GM21360 (cell line): ENCODE results near the gene FAM107B.

Experiments used
- ATAC-seq: cut with Tn5 transposase; IDR thresholded peaks from one replicate; pipeline ENCODE4 v1.9.1; 2021; ENCODE audit warnings: mild to moderate bottlenecking, moderate library complexity; ENCODE audit not compliant: unreplicated experiment

The FAM107B gene

DNA sequence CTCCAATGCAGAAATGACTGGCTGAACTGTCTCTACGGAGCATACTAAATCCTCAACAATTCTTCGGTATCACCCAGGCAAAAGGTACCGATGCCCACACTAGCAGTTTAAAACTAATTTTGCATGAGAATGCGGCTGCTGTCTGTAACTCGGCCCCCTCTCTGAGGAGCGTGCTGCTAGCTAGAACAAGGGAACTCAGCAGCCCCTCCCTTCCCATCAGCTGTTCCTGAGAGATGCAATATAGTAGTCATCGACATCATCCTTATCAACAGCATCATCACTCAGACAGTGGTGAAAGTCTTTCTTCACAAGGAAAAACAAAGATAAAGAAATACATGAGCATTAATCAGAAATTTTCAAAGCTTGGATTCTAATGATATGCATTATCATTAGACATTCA lies 254.9 kb downstream of the FAM107B start:
- ATAC-seq = no peak

DNA sequence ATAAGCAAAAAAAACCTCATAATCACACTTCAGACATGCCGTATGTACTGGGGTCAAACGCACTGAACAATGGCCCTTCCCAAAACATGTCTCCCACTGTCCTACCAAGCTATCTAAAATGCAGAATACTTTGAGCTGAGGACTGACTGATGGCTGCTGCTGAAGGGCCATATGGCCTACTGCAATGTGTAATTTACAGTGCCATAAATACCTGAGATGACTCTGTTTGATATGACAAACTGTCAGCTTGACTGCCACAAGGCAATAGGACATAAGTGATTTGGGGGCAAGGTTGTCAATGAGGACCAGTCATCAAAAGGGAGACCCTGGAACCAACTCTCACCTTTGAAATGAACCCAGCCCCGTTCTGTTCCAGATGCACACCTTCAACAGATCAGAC lies 256.5 kb downstream of the FAM107B start:
- no peak for ATAC-seq

DNA sequence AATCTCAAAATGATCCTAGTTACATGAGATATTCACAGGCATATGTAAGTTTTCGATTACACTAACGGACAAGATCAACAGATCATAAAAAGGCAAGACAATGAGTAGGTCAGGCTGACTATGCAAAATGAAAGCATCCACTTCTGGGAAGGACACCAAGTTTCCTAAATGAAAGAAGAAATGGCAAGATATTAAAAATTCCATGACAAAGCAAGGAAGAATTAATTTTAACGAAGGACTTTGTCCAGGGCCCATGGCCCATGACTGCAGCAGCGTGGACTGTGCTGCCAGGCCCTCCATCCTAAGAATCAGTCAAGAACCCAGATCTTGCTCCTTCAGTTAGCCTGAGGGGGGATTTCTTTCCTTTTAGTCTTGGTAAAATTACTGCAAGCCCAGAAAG lies 261.6 kb downstream of the FAM107B start:
- no peak for ATAC-seq

DNA sequence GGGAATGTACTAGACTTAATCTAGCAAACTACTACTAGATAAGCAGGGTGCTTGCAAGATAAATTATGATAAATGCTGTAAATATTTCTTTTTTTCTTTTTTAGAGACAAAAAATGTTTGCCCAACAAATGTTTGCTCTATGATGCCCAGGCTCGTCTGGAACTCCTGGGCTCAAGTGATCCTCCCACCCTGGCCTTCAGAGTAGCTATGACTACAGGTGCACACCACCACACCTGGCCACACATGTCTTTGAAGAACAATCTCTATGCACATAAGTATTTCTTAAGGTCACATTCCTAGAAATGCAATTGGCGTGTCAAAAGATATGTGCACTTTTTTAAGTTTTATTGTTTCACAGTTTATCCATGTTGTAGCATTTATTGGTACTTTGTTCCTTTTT lies 264.4 kb downstream of the FAM107B start:
- ATAC-seq = no peak

DNA sequence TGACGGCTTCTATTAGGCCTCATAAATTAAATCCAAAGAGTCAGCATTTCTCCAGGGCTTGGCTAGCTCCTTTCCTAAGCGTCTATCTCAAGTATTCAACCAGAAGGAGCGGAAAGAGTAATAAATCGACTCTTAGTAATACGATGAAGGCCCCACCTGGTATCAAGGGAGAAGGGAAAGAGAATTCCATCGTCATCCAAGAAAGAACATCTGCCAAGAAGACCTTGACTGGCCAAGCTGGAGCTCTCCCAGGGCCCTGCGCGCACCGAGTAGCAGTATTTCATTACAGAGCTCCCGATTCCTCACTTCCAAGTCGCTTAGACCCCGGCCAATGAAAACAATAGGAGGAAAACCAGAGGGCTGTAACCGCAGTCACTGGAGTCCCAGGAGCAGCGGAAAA lies 266.0 kb downstream of the FAM107B start:
- no peak for ATAC-seq

DNA sequence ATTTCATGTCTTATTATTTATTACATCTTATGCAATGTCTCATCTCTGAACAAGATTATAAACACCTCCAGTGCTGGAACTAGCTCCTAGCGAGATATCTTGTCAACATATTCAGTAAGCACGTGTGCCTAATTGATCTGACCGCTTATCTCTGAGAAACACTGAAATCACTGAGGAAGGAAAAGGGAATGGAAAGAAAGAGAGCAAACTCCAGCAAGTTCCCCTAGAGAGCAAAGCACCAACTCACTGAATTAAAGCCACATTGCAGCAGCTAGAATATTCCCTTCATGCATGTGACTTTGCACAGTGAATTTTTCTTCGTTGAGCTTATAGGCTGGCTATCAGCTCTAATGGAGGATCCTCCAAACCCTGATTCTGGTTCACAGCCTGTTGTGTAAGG lies 266.9 kb downstream of the FAM107B start:
- ATAC-seq = no peak

DNA sequence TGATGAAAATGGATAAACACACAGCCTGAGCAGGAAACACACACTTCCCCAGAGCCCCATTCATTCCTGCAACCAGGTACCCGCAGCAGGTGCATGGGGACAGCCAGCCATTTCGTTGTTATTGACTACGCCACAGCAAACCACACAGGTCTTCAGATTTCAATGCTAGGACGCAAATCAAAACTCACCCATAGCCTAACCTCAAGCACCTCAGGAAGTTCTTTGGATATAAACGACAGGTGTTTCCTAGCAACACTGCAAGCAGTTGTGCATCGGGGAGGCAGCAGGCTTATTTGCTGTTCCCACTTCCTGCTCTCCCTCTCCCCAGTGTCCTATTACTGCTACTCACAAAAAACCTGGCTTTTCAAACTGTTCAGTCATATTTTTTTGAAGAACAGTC lies 267.5 kb downstream of the FAM107B start:
- no peak for ATAC-seq

DNA sequence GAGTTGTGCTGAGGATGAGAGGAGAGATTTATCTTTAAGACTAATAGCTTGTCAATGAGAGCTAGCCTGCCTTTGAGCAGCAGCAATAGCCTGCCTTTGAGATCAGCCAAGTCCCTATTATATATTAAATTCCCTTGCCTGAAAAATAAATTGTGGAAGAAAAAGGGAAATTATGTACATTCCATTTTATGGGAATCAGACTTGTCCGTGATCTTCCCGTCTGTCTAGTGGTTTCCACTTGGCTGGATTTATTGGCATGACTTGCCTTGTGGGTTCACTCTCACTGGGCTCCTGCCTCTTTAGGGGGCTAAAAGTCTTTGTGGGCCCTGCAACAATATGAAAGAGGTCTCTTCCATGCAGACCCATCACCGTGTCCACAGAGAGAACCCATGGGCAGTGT lies 272.3 kb downstream of the FAM107B start:
- no peak for ATAC-seq

DNA sequence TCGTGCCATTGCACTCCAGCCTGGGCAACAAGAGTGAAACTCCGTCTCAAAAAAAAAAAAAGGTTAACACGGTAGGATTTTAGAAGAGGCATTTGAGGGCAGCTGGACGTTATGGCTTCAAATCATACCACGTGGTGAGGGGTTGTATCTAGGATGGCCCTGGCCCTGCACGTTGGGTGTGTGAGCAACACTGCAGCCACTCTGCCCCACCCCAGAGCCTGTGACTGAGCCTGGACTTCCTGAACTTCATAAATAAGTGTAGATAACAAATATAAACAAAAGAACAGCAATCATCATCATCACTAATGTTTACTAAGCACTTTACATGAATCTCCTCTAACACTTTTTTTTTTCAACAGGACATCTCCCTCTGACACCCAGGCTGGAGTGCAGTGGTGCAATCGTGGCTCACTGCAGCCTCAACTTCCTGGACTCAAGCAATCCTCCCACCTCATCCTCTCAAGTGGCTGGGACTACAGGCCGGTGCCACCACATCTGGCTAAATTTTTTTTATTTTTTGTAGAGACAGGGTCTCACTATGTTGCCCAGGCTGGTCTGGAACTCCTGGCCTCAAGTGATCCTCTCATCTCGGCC lies 274.4 kb downstream of the FAM107B start:
- no peak for ATAC-seq

DNA sequence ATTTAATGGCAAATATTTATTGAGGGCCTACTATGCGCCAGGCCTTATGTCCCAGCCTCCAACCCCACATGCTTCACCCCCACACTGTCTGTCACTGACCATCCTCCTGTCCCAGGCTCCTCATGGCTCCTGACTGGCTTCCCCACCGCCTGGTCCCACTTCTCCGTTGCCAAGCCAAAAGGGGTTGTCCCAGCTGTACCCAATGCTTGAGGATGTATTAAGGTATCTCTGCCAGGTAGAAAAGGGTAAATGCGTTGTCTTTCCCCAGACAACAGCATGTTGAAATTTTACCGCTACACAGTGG lies 275.1 kb downstream of the FAM107B start:
- no peak for ATAC-seq

DNA sequence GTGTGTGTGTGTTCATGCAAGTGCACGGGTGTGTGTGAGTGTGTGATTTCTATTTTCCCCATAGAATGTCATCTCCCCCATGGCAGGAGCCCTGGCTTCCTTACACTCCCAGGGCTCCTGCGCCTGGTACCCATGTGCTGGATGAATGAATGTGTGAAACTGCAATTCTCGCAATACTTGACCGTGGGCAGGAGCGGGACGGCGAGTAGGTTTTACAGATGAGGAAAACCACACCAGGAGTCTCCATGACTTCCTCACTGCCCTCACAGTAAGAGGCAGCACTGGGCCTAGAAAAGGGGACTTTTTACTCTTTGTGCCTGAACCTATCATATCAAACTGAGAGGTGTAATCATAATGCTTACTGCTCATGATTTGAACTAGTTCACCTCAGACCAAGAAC lies 276.4 kb downstream of the FAM107B start:
- ATAC-seq = no peak

DNA sequence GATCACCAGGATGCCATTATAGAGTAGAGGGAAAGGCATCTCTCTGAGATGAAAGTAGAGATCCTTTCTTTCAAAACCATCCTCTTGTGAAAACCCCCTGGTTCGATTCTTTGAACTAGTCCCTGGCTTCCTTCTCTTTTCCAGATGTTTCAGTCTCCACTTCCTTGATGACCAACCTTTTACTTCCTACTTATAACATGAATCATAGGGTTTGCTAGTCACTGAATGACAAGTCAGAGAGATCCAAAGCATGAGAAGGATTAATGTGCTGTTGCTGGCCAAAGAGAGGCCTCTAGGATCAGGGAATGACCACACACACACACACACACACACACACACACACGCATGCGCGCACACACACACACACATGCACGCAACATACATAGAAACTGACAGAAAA lies 282.9 kb downstream of the FAM107B start:
- no peak for ATAC-seq

DNA sequence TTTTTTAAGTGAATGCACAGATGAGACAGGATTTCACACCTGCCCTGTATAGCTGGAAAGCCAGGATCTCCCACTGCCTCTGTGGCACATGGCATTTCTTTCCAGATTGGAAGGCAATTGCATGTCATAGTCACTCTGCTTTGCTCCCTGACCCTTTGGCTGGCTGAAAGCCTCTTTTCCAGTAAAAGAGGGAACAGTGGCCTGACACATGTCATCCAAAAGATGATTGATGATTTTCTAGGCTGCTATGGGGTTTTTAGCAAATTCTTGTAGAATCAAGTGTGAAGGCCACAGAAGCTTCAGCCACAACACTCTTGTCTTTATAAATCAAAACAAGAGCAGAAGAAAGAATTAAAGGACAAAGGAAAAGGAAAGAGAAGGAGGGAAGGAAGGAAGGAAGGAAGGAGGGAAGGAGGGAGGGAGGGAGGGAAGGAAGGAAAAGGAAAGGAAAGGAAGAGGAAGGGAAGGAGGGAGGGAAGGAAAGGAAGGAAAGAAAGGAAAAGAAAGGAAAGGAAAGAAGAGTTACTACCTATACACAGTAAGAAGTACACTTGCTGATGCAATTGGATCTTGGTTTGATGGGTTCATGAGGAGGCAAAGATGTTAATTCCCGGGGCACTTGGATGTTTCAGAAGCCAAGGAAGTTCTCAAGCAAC lies 285.0 kb downstream of the FAM107B start:
- no peak for ATAC-seq

DNA sequence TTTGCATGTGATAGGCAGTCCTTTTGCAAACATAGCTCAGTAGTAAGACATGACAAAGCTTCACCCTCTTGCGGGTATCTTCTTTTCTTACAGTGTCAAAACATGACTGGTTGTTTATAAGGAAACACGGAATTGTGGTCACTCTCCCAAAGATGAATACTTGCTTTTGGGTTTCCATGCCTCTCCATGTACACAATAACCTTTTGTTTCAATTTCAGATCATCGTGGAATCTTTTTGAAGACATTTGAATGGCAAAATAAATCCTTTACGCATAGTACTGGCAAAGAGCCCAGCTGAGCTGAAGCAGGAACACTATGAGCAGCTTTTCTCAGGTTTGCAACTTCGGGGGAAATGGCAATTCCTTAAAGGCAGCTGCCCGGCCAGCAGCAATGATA lies 287.2 kb downstream of the FAM107B start:
- ATAC-seq = no peak

DNA sequence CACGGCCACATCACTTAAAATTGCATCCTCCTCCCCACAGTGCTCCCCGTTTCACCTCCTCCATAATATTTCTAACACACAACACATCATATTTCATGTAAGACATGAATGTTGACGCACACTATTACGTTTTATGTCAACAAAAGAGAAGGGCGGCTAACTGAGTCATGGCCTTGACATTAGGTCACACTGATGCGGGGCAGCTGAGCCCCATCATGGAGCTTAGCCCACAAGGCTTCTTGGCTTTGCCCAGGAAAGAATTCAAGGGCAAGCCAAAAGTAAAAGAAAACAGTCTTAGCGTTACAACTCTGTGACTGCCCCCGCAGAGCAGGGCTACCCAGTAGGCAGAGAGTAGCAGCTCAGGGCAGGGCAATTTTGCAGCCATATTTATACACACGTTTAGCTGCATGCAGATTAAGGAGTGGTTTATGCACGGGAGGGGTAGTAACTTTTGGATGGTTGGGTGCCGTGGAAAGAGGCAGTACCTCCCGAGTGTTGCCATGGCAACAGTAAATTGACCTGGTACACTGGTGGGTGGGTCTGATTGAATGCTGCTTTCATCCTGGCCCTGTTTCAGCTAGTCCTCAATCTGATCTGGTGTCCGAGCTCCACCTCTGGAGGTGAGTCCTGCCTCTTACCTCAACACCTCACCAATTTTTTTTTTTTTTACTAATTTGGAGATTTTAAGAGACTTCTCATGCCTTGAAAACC lies 287.8 kb downstream of the FAM107B start:
- ATAC-seq = no peak

DNA sequence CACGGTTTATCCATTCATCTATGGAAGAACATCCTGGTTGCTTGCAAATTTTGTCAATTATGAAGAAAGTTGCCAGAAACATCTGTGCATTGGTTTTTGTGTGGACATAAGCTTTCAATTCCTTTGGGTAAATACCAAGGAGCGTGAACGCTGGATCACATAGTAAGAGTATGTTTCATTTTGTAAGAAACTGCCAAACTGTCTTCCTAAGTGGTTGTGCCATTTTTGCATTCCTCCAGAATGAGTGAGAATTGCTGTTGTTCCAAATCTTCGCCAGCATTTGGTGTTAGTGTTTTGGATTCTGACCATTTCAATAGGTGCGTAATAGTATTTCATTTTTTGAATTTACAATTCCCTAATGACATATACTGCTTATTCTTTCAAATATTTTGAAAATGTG lies 288.7 kb downstream of the FAM107B start:
- no peak for ATAC-seq

DNA sequence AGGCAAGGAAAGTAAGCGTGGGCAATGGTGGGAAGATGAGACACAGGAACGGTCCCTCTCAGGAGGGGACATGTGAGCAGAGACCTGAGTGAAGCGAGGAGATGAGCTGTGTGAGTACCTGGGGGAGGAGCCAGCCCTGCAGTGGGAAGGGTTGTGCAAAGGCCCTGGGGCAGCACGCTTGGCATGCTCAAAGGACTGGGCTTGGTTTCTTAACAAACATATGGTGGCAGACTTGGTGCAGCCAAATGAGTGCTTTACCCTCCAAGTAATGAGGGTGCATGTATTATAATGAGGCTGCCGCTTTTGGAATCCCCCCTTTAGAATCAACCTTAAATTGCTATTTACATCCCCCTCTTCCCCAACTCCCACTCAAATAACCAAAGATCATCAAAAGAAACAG lies 291.3 kb downstream of the FAM107B start:
- no peak for ATAC-seq

DNA sequence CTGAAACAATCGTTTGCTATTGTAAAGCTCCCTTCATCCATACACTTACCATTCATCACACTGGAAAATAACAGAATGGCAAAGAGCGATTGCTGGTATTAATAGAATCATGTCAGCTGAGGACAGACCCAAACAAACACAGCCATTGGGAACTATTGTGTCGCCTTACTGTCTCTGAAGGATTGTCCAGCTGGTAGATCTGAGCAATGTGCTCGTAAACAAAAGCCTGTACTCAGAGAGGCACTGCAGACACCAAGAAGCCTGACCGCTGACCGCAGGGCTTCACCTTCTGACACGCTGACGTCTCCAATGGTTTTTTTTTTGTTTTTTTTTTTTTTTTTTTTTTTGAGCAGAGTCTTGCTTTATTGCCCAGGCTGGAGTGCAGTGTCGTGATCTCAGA lies 292.9 kb downstream of the FAM107B start:
- no peak for ATAC-seq

DNA sequence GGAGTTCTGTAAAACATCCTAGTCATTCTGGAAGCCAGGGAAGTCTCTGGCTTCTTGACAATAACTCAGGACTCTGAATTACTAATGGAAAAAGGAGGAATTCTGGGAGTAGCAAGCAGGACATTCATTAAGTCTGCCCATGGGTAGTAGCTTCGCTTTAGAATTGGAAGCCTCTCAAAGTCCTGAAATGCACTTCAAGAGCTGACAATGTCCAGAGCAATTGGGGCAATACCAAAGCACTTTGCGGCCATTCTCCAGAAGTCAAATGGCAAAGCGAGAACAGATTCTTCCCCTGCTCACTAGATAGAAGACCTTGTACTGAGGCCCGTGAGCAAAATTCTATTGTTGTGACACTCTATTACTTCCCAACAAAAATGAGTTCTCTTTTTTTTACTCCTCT lies 293.7 kb downstream of the FAM107B start:
- no peak for ATAC-seq

DNA sequence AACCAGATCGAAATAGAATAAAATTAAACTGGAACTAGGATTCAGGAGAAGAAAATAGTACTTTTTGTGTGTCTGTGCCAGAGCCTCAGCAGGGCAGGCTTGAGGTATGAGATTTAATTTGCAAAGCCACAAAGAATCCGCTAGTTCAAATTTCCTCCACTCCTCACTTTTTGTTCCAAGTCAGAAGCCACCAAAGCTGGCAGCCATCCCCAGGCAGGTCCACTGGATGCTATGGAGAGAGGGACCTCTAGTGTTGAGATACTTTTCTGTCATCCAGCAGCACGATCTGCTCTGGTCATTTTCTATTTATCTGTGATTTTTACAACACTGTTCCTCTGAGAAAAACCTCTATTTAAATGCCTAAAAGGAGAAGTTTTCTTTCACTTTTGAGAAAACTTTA lies 296.1 kb downstream of the FAM107B start:
- ATAC-seq = no peak

DNA sequence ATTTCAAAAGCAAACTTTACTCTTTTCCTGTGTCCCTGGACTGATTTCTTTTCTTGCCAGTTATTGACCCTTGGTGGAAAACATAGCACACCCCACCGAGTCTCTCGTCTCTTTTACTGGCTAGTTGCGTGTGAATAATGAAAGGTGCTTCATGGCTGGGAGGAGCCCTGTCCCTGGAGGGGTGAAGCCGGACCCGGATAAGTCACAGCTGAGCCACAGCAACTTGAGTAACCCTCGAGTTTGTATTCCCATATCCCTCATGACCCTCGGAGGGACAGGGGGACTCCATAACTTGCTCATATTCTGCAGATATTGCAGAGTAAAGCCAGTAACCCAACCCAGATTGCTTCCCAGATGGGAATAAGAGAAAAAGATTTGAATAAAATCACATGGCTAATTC lies 296.5 kb downstream of the FAM107B start:
- ATAC-seq = no peak

DNA sequence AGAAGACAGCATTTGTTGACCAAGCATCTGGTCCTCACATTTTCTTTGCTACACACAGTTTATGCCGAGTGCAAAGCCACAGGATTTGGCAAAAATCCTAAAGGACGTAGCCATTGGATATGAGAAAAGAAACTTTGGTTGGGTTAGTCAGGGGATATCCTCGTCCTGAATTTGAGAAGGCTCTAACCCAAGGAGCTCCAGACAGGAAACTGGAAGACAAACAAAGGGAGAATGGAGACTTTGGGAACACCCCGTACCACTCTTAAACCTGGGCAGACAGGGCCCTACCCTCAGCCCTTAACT lies 297.3 kb downstream of the FAM107B start:
- no peak for ATAC-seq
